Liver (tissue), 9 donors: Measurements from ENCODE around the gene URI1. TPM values are rescaled to one million over a fixed set of nuclear protein-coding genes. Genes with fewer than 3 reads are reported as not detected.

ENCODE experiments used
- DNase-seq: peaks from one replicate; pipeline ENCODE4 v3.0.0-alpha.2; 2017; ENCODE audit warnings: low spot score
- H3K27ac ChIP-seq, 2 donors: one replicate each; pipeline ENCODE4 v1.7.0; 2013; ENCODE audit warnings: inconsistent platforms in 2 of 2, low read length in 2 of 2, control low read depth in 1 of 2, low read depth in 1 of 2, mild to moderate bottlenecking in 1 of 2
- H3K27me3 ChIP-seq, 4 donors: one replicate each; pipeline versions ENCODE4 v1.6.1 to v1.7.0; 2013; ENCODE audit warnings: low read length in 3 of 4, inconsistent platforms in 1 of 4, mild to moderate bottlenecking in 1 of 4, moderate library complexity in 1 of 4; ENCODE audit not compliant: control insufficient read depth in 4 of 4, insufficient read depth in 4 of 4
- H3K36me3 ChIP-seq, 4 donors: one replicate each; pipeline versions ENCODE4 v1.6.1 to v1.7.0; 2013; ENCODE audit warnings: low read length in 3 of 4, mild to moderate bottlenecking in 3 of 4, low read depth in 1 of 4, moderate library complexity in 1 of 4; ENCODE audit not compliant: control insufficient read depth in 4 of 4, insufficient read depth in 3 of 4
- H3K4me1 ChIP-seq, 4 donors: one replicate each; pipeline versions ENCODE4 v1.6.1 to v1.7.0; 2013; ENCODE audit warnings: low read length in 3 of 4, mild to moderate bottlenecking in 3 of 4, moderate library complexity in 1 of 4; ENCODE audit not compliant: control insufficient read depth in 4 of 4, insufficient read depth in 4 of 4
- H3K4me3 ChIP-seq, 3 donors: one replicate each; pipeline versions ENCODE4 v1.6.1 to v1.7.0; 2013; ENCODE audit warnings: low read length in 3 of 3, control low read depth in 1 of 3, low read depth in 1 of 3, mild to moderate bottlenecking in 1 of 3
- H3K9ac ChIP-seq, 2 donors: one replicate each; pipeline ENCODE4 v1.7.0; 2013; ENCODE audit warnings: low read length in 2 of 2, mild to moderate bottlenecking in 2 of 2, moderate library complexity in 2 of 2, control low read depth in 1 of 2, low read depth in 1 of 2
- H3K9me3 ChIP-seq, 4 donors: one replicate each; pipeline versions ENCODE4 v1.6.1 to v1.7.0; 2013; ENCODE audit warnings: low read length in 3 of 4; ENCODE audit not compliant: control insufficient read depth in 4 of 4
- EGR1 ChIP-seq, 2 donors: IDR thresholded peaks; 2 replicates each; pipeline ENCODE4 v1.6.1; 2016 to 2018; ENCODE audit warnings: antibody characterized with exemption in 2 of 2, low read depth in 2 of 2
- FOXA1 ChIP-seq: IDR thresholded peaks from 2 replicates; pipeline ENCODE4 v1.6.1; 2016; ENCODE audit warnings: antibody characterized with exemption
- GABPA ChIP-seq, 2 donors: IDR thresholded peaks in 1 of 2; conservative IDR thresholded peaks in 1 of 2; 2 replicates each; pipeline ENCODE4 v1.6.1; 2016; ENCODE audit warnings: antibody characterized with exemption in 2 of 2, mild to moderate bottlenecking in 1 of 2, moderate library complexity in 1 of 2
- HNF4A ChIP-seq, 2 donors: conservative IDR thresholded peaks; 2 replicates each; pipeline ENCODE4 v1.6.1; 2016; ENCODE audit warnings: antibody characterized with exemption in 2 of 2, mild to moderate bottlenecking in 2 of 2
- HNF4G ChIP-seq: IDR thresholded peaks from 2 replicates; pipeline ENCODE4 v1.6.1; 2016; ENCODE audit warnings: antibody characterized with exemption
- JUND ChIP-seq, 2 donors: IDR thresholded peaks; 2 replicates each; pipeline ENCODE4 v1.6.1; 2016; ENCODE audit warnings: antibody characterized with exemption in 2 of 2
- NR2F2 ChIP-seq: IDR thresholded peaks from 2 replicates; pipeline ENCODE4 v1.6.1; 2016; ENCODE audit warnings: antibody characterized with exemption
- RAD21 ChIP-seq, 2 donors: IDR thresholded peaks; 2 replicates each; pipeline ENCODE4 v1.6.1; 2016; ENCODE audit warnings: antibody characterized with exemption in 2 of 2, mild to moderate bottlenecking in 2 of 2
- RXRA ChIP-seq, 2 donors: IDR thresholded peaks; 2 replicates each; pipeline ENCODE4 v1.6.1; 2017 to 2018; ENCODE audit warnings: antibody characterized with exemption in 2 of 2, mild to moderate bottlenecking in 1 of 2
- SP1 ChIP-seq: IDR thresholded peaks from 2 replicates; pipeline ENCODE4 v1.6.1; 2018; ENCODE audit warnings: antibody characterized with exemption, mild to moderate bottlenecking
- TAF1 ChIP-seq: conservative IDR thresholded peaks from 2 replicates; pipeline ENCODE4 v1.6.1; 2016; ENCODE audit warnings: antibody characterized with exemption, mild to moderate bottlenecking
- WGBS: extraction: QIAGEN DNeasy Blood & Tissue Kit; methylation state at CpG from one replicate; pipeline ENCODE4 v1.1.7; 2013; 5-methylcytosine and 5-hydroxymethylcytosine counted together
- polyA plus RNA-seq, 2 donors: library from polyadenylated mRNA; stranded (reverse) in 1 of 2; unstranded in 1 of 2; fragments of 200-250 nt in 1 of 2; fragments of >200 nt in 1 of 2; fragmentation: Nextera tagmentation in 1 of 2; extraction: Ambion mirVana in 1 of 2; gene quantifications; one replicate each; pipeline versions ENCODE4 v1.2.1 to v1.2.3, GENCODE V29; 2013 to 2015
- total RNA-seq, 2 donors: library from RNA; depleted of rRNA; stranded (reverse); fragments of >200 nt; gene quantifications; one replicate each; pipeline ENCODE4 v1.2.3, GENCODE V29; 2014
- TF ChIP-seq, protein P1 (sequence below): fragments of 150-350 bp; IDR thresholded peaks from 2 replicates; pipeline ENCODE4 v1.5.1; 2017; ENCODE audit warnings: improper control_type of control experiment, low read depth, low read length; ENCODE audit not compliant: missing input control
- TF ChIP-seq, protein P2 (sequence below): IDR thresholded peaks from 2 replicates; pipeline ENCODE4 v1.6.1; 2016; ENCODE audit warnings: antibody characterized with exemption
- TF ChIP-seq, protein P3 (sequence below): IDR thresholded peaks from 2 replicates; pipeline ENCODE4 v1.6.1; 2016; ENCODE audit warnings: antibody characterized with exemption
- TF ChIP-seq, protein P4 (sequence below): IDR thresholded peaks from 2 replicates; pipeline ENCODE4 v1.6.1; 2016; ENCODE audit warnings: antibody characterized with exemption, mild to moderate bottlenecking
- TF ChIP-seq, protein P5 (sequence below): IDR thresholded peaks from 2 replicates; pipeline ENCODE4 v1.6.1; 2016; ENCODE audit warnings: antibody characterized with exemption
- donor health status: healthy.
- donor health status: healthy.
- donor health status: healthy.
- donor health status: healthy.
- donor health status: healthy.

The URI1 gene
- total and polyA plus RNA-seq, 4 donors = 12.2 to 29.5 (median 15.7) TPM

DNA sequence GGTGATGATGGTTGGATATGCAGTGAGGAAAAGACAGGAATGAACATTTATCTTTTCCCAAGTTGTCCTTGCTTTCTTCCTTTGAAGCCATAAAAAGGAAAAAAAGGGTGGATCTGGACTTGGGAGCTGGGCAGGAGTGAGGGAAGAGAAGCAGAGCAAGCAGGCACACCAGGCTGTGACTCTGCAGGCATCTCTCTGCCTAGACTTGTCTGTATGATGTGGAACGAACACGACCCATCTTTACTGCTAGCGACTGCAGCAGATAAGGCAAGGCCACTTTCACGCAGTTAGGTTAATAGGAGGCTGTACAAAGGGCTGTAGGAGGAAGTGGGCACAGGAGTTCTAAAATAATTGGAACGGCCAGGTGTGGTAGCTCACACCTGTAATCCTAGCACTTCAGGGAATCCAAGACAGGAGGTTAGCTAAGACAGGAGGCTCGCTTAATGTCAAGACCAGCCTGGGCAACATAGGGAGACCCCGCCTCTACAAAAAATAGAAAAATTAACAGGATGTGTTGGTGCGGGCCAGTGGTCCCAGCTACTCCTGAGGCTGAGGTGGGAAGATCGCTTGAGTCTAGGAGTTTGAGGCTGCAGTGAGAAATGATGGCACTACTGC lies 961 bp upstream of the URI1 start:
- TF ChIP-seq HNF4G = no peak
- no peak for TF ChIP-seq EGR1 (IDR thresholded peaks at IDR 0.05; ENCODE audit: low read depth in 2 of 2)
- TF ChIP-seq RXRA (IDR thresholded peaks at IDR 0.05) = no peak
- no peak for TF ChIP-seq NR2F2
- no peak for TF ChIP-seq GABPA (IDR thresholded peaks at IDR 0.05 in 1 of 2, conservative IDR thresholded peaks at IDR 0.05 in 1 of 2)
- TF ChIP-seq FOXA1 = no peak
- TF ChIP-seq, protein P1, sequence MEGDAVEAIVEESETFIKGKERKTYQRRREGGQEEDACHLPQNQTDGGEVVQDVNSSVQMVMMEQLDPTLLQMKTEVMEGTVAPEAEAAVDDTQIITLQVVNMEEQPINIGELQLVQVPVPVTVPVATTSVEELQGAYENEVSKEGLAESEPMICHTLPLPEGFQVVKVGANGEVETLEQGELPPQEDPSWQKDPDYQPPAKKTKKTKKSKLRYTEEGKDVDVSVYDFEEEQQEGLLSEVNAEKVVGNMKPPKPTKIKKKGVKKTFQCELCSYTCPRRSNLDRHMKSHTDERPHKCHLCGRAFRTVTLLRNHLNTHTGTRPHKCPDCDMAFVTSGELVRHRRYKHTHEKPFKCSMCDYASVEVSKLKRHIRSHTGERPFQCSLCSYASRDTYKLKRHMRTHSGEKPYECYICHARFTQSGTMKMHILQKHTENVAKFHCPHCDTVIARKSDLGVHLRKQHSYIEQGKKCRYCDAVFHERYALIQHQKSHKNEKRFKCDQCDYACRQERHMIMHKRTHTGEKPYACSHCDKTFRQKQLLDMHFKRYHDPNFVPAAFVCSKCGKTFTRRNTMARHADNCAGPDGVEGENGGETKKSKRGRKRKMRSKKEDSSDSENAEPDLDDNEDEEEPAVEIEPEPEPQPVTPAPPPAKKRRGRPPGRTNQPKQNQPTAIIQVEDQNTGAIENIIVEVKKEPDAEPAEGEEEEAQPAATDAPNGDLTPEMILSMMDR = no peak
- TF ChIP-seq, protein P2, sequence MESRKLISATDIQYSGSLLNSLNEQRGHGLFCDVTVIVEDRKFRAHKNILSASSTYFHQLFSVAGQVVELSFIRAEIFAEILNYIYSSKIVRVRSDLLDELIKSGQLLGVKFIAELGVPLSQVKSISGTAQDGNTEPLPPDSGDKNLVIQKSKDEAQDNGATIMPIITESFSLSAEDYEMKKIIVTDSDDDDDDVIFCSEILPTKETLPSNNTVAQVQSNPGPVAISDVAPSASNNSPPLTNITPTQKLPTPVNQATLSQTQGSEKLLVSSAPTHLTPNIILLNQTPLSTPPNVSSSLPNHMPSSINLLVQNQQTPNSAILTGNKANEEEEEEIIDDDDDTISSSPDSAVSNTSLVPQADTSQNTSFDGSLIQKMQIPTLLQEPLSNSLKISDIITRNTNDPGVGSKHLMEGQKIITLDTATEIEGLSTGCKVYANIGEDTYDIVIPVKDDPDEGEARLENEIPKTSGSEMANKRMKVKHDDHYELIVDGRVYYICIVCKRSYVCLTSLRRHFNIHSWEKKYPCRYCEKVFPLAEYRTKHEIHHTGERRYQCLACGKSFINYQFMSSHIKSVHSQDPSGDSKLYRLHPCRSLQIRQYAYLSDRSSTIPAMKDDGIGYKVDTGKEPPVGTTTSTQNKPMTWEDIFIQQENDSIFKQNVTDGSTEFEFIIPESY = no peak
- TF ChIP-seq HNF4A (conservative IDR thresholded peaks at IDR 0.05) = no peak
- TF ChIP-seq, protein P3, sequence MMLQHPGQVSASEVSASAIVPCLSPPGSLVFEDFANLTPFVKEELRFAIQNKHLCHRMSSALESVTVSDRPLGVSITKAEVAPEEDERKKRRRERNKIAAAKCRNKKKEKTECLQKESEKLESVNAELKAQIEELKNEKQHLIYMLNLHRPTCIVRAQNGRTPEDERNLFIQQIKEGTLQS = no peak
- TF ChIP-seq JUND (IDR thresholded peaks at IDR 0.05) = no peak
- TF ChIP-seq TAF1 = no peak
- no peak for TF ChIP-seq SP1
- TF ChIP-seq, protein P4, sequence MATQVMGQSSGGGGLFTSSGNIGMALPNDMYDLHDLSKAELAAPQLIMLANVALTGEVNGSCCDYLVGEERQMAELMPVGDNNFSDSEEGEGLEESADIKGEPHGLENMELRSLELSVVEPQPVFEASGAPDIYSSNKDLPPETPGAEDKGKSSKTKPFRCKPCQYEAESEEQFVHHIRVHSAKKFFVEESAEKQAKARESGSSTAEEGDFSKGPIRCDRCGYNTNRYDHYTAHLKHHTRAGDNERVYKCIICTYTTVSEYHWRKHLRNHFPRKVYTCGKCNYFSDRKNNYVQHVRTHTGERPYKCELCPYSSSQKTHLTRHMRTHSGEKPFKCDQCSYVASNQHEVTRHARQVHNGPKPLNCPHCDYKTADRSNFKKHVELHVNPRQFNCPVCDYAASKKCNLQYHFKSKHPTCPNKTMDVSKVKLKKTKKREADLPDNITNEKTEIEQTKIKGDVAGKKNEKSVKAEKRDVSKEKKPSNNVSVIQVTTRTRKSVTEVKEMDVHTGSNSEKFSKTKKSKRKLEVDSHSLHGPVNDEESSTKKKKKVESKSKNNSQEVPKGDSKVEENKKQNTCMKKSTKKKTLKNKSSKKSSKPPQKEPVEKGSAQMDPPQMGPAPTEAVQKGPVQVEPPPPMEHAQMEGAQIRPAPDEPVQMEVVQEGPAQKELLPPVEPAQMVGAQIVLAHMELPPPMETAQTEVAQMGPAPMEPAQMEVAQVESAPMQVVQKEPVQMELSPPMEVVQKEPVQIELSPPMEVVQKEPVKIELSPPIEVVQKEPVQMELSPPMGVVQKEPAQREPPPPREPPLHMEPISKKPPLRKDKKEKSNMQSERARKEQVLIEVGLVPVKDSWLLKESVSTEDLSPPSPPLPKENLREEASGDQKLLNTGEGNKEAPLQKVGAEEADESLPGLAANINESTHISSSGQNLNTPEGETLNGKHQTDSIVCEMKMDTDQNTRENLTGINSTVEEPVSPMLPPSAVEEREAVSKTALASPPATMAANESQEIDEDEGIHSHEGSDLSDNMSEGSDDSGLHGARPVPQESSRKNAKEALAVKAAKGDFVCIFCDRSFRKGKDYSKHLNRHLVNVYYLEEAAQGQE = no peak
- TF ChIP-seq, protein P5, sequence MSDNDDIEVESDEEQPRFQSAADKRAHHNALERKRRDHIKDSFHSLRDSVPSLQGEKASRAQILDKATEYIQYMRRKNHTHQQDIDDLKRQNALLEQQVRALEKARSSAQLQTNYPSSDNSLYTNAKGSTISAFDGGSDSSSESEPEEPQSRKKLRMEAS = no peak
- no peak for TF ChIP-seq RAD21 (IDR thresholded peaks at IDR 0.05)
- Histone ChIP-seq H3K9me3 (peaks cover 0 to 5% (median 3%) of the 10 kb centered on the region in 4 donors), H3K27ac (no peak overlapping the region), H3K9ac (no peak overlapping the region), H3K27me3 (no peaks in the 10 kb centered on the region), H3K4me1 (peaks cover 7 to 22% (median 8%) of the 10 kb centered on the region in 4 donors), H3K36me3 (no peaks in the 10 kb centered on the region), H3K4me3 (no peak overlapping the region)
- DNase-seq = no peak
- WGBS = 91% methylated on average over 9 of the region's 9 CpGs
